ENCODE measurements around the gene HCN2.

HCN2 gene

DNA sequence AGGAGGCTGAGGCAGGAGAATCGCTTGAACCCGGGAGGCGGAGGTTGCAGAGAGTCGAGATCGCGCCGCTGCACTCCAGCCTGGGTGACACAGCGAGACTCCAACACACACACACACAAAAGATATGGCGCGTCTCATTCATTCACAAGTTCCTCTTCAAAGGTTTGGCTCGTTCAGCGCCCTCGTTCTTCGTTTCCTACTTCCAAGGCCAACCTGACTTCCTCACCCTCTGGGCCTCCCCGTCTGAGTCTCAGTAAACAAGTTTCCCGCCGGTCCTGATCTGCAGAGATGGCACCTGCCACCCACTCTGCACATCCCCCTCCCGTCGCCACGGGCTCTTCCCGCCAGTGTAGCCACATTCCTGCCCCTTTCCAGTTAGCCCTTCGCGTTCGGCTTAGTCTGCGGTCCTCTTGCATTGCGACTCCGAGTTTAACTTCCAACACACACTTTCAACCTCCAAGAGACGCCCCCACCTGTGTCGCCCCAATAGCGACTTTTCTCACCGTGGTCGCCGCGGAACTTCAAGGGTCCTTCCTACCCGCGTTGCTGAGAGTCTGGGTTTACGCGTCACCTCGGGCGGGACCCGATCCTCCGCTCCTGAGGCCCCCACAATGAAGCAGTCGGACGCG, 18.6 kb upstream of the HCN2 start:
- DNase-seq (ENCODE audit: low spot score) = no peak
- no peak for FAIRE-seq

DNA sequence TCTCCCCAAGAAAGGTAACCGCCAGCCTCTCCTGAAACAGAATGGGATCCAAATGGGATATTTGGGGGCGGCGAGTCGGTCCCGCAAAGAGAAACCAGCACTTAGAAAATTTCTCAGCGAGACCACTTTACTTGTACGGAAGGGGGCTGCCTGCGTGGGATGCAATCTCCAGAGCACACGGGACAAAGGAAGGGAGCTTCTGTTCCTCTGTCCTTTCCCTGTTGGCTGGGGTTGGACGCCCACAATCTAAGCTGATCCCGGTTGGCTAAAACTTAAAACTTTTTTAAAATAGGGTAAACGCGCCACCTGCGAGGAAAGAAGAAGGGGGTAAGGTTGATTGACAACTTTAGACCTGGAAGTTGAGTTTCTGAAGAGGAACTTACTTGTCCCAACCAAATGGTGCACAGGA, 18.1 kb upstream of the HCN2 start:
- DNase-seq (ENCODE audit: low spot score) (no peak), FAIRE-seq (no peak)

- FAIRE-seq (no peak), DNase-seq (ENCODE audit: low spot score) (peak; percentile 98)
These were observed 17.4 kb upstream of the HCN2 start, which contains the start of gene BSG for GRCh38 chr19:572140-572742. Gene BSG, plus strand, starts transcription at chr19:572596. Its CDS starts 39 bp downstream, at chr19:572635.

- FAIRE-seq (no peak), DNase-seq (ENCODE audit: low spot score) (no peak)
These were observed 16.8 kb upstream of the HCN2 start for GRCh38 chr19:572743-573518.

DNA sequence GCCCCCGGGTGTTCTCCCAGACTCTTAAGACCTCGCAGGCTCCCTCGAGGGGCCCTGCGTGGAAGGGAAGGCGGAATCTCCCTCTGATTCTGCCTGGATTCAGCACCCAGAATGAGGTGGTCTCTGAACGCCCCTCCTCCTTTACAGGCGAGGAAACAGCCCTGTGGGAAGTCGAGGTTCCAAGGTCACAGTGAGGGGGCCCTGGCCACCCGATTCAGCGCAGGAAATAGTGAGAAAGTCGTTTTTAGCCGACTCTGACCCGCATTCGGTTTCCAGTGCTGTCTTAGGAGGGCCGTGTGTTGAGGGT, 16.2 kb upstream of the HCN2 start:
- DNase-seq (ENCODE audit: low spot score) (no peak), FAIRE-seq (no peak)

- FAIRE-seq (no peak), DNase-seq (ENCODE audit: low spot score) (no peak)
These were observed 14.8 kb upstream of the HCN2 start for GRCh38 chr19:574658-575526.

DNA sequence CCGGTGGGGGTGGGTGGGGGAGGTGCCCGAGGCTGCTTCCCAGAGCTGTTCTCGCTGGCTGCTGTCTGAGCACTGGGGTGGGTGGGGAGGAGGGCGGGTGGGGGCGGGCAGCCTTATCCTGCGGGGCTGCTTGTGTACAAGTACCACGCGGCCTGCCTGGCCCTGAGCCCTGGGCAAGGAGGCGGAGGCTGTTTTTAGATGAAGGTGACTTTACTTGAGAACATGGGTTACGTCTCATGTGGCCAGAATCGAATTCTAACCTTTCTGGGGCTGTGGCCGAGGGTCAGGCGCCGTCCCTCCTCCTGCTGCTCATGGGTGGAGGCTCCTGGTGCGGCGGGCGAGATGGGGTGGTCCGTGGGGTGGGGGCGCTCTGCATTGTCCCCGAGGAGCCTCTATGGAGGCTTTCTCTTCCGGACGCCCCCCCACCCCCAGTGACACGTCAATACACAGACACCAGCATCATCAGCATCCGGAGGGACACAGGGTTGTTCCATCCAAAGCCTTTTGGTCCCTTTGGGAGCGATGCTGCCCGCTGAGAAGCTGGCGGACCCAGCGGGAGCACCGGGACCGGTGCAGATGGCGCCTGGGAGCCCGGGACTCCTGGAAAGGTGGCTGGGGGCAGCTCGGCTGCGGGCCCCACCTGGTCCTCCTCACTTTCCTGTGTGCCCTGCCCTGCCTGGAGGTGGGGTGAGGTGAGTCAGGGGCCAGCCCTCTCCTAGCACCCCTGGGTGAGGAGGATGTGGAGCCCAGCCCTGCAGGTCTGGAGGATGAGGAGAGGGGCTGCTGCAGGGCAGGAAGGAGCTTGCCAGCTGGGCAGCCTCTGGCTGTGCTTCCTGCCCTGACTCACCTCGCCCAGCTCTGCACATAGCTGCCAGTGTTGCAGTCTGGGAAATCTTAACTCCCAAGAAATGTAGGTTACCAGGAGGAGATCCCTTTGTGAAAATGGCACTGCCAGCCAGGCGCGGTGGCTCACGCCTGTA, 13.9 kb upstream of the HCN2 start:
- FAIRE-seq (no peak), DNase-seq (ENCODE audit: low spot score) (no peak)

DNA sequence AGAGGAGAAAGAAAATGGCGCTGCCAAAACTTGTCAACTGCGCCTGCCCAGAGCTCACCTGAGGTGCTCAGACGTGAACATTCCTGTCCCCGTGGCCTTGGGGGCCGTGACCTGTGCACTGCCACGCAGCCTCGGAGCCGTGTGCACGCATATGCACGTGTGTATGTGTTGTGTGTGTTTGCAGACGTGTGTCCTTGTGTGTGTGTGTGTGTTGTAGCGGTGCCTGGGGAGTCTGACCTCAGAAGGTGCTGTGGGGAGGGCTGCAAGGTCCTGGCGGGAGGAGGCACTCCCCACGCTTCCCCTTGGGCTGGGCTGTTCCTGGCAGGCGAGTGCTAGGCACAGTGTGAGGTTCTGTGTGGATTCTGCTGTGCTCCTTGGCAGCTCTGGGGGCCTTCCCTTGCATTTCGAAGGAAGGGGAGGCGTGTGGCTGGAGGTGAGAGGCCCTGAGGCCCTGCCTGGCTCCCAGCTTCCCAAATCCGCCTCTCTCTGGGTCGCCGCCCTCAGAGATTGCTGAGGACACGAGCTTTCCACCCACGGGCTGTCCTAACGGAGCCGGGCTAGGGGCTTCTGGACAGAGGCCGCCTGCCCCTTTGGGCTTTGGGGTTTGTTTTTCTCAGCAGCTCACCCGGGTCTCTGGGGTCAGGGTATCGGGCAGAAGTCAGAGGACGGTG, 12.8 kb upstream of the HCN2 start:
- FAIRE-seq = no peak
- no peak for DNase-seq (ENCODE audit: low spot score)

DNA sequence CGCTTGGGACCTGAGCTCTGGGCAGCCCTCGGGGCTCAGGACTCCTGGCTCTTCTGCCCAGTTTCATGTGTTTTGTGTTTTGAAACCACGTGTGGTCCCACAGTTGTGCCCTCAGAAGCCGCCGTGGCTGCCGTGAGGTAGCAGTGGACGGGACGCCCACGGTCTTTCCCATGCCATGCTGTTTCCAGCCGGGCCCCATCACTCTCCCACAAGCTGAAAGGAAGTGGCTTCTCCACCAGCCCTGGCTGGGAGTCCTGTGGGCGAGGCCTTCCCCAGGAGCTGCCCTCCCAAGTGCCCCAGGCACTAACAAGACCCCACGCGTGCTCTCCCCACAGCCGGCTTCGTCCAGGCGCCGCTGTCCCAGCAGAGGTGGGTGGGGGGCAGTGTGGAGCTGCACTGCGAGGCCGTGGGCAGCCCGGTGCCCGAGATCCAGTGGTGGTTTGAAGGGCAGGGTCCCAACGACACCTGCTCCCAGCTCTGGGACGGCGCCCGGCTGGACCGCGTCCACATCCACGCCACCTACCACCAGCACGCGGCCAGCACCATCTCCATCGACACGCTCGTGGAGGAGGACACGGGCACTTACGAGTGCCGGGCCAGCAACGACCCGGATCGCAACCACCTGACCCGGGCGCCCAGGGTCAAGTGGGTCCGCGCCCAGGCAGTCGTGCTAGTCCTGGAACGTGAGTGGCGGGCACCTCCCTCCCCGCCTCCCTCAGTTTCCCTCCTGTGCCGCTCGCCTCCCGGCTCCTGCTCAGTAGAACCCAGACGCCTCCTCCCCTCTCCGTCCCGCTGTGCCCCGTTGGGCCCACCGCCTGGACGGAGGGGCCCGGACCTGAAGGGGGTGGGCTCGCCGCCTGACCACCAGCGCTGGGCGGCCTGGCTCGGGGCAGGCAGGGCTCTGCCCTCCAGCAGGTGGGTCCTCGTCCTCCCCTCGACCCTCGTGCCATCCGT, 12.0 kb upstream of the HCN2 start:
- no peak for FAIRE-seq

DNA sequence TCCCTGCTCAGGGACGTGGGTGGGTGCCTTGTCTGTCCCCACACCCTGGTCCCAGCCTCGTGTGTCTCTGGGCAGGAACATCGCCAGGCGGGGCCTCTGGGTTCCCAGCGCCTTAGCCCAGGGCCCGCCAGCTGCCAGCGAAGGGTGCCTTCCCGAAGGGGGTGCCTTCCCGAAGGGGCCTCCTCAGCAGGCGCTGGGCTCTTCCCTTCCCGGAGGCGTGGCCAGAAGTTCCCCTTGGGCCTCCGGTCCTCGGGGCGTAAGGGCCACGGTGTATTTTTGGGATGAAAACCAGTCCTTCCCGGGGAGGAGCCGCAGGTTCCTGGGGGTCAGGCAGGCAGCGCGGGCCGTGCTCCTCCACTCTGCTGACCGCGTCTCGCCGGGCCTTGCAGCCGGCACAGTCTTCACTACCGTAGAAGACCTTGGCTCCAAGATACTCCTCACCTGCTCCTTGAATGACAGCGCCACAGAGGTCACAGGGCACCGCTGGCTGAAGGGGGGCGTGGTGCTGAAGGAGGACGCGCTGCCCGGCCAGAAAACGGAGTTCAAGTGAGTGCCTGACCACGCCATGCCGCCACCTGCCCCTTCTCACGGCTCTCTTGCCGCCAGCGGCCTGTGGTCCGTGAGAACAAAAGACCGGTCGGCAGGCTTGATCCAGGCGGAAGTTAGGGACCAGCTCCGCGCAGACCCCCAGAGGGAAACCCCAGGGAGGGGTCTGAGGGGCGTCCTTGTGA, 10.4 kb upstream of the HCN2 start:
- DNase-seq (ENCODE audit: low spot score) (no peak), FAIRE-seq (no peak)

More for the DNA sequence above, 12.0 kb upstream of the HCN2 start:
- no peak for DNase-seq (ENCODE audit: low spot score)

- no peak for FAIRE-seq
- DNase-seq (ENCODE audit: low spot score) = no peak
These were observed 9.9 kb upstream of the HCN2 start for GRCh38 chr19:579842-580155.

- FAIRE-seq (no peak), DNase-seq (ENCODE audit: low spot score) (no peak)
These were observed 9.3 kb upstream of the HCN2 start for GRCh38 chr19:580274-580835.

- DNase-seq (ENCODE audit: low spot score) (no peak), FAIRE-seq (no peak)
These were observed 8.1 kb upstream of the HCN2 start for GRCh38 chr19:581399-582111.

DNA sequence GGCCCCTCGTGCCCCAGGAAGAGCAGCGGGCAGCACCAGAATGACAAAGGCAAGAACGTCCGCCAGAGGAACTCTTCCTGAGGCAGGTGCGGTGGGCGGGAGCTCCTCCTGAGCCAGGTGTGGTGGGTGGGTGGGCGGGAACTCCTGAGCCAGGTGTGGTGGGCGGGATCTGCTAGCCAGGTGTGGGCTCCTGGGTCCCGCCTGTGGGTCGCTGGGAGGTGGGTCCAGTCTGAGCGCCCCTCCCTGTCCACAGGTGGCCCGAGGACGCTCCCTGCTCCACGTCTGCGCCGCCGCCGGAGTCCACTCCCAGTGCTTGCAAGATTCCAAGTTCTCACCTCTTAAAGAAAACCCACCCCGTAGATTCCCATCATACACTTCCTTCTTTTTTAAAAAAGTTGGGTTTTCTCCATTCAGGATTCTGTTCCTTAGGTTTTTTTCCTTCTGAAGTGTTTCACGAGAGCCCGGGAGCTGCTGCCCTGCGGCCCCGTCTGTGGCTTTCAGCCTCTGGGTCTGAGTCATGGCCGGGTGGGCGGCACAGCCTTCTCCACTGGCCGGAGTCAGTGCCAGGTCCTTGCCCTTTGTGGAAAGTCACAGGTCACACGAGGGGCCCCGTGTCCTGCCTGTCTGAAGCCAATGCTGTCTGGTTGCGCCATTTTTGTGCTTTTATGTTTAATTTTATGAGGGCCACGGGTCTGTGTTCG, 7.0 kb upstream of the HCN2 start:
- DNase-seq (ENCODE audit: low spot score) = no peak

DNA sequence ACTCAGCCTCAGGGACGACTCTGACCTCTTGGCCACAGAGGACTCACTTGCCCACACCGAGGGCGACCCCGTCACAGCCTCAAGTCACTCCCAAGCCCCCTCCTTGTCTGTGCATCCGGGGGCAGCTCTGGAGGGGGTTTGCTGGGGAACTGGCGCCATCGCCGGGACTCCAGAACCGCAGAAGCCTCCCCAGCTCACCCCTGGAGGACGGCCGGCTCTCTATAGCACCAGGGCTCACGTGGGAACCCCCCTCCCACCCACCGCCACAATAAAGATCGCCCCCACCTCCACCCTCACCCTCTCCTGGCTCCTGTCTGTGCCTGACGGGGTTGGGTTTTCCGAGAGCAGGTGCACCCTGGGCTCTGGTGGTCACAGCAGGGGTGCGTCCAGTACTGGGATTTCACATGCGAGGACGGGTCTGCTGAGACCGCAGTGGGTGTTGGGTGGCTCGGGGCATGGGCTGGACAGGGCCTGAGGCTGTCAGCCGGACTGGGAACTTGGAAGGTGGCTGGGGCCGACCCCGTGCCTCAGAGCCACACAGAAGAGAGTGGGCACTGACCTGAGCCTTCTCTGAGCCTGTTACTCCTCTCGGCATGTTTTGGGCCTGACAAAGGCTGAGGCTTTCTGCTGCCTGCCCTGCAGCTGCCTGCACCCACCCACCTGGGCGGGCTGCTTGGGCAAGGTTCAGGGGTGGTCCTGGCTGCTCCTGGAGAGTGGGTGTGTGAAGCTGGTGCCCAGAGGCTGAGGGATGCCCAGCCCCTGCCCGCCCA, 6.3 kb upstream of the HCN2 start:
- DNase-seq (ENCODE audit: low spot score) (no peak), FAIRE-seq (no peak)

More for the DNA sequence above, 7.0 kb upstream of the HCN2 start:
- FAIRE-seq = no peak

DNA sequence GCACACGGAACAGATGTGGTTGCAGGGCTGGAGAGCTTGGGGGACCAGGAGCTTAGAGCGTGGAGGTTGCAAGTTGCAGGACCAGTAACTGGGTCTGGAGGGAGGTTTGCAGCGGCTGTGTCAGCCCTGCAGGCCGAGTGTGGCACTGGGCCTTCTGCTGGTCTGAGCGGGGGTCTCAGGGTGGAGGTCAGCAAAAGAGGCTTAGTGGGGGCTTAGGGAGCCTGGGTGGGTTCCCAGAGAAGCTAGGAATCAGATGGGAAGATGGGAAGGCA, 5.8 kb upstream of the HCN2 start:
- no peak for FAIRE-seq
- DNase-seq (ENCODE audit: low spot score) = no peak

Measured in urothelium cell line (cell line).